ENCODE results near the gene TMEM120B.
A peak's percentile ranks its signal among the peaks of the same experiment; 100 is the strongest.
"Not testable (repeated sequence)": the region's sequence is repeated elsewhere in the genome, so short reads cannot be mapped to it uniquely, and the experiment has no call there.

TMEM120B gene

GRCh38 chr12:121689430-121689829 is 23.1 kb upstream of the TMEM120B start:
- no peak for DNase-seq
- Histone ChIP-seq H2BK120ac (ENCODE audit: low read depth, low read length) (no peak overlapping the region), H3K36me3 (ENCODE audit: control insufficient read depth, insufficient read depth, low read length) (no peaks in the 10 kb centered on the region), H3K4me2 (ENCODE audit: low read length) (no peak overlapping the region), H3K56ac (ENCODE audit: low read length) (no peak overlapping the region), H4K5ac (ENCODE audit: low read length) (no peak overlapping the region), H3K27ac (ENCODE audit: low read depth, low read length) (no peak overlapping the region), H3K9ac (ENCODE audit: low read length) (no peak overlapping the region), H3K79me1 (ENCODE audit: low read length) (no peaks in the 10 kb centered on the region), H2BK5ac (ENCODE audit: low read length) (no peak overlapping the region), H3K27me3 (ENCODE audit: insufficient read depth, low read length, poor library complexity) (no peaks in the 10 kb centered on the region), H2BK15ac (replicated peaks; ENCODE audit: low read depth) (no peak overlapping the region), H3K23ac (ENCODE audit: low read length) (no peak overlapping the region), H4K8ac (ENCODE audit: low read depth, low read length) (no peak overlapping the region), H3K4me3 (ENCODE audit: low read length) (no peak overlapping the region), H3K79me2 (ENCODE audit: control insufficient read depth, insufficient read depth, low read length) (no peaks in the 10 kb centered on the region), H3K4me1 (ENCODE audit: control insufficient read depth, low read depth, low read length) (no peaks in the 10 kb centered on the region), H3K4ac (ENCODE audit: low read depth, low read length) (no peak overlapping the region), H3K18ac (ENCODE audit: low read length) (no peak overlapping the region), H2AK5ac (ENCODE audit: low read length) (no peak overlapping the region)
- no CpG with 5 or more reads among the region's 2 CpGs for WGBS (ENCODE audit: extremely low coverage, insufficient coverage, low lambda C conversion rate)

- not testable (repeated sequence) for H4K5ac ChIP-seq (ENCODE audit: low read length); H3K4me1 ChIP-seq (ENCODE audit: control insufficient read depth, low read depth, low read length); H3K79me2 ChIP-seq (ENCODE audit: control insufficient read depth, insufficient read depth, low read length); H3K36me3 ChIP-seq (ENCODE audit: control insufficient read depth, insufficient read depth, low read length); H2BK120ac ChIP-seq (ENCODE audit: low read depth, low read length); H3K4me2 ChIP-seq (ENCODE audit: low read length); H3K9ac ChIP-seq (ENCODE audit: low read length); H3K4ac ChIP-seq (ENCODE audit: low read depth, low read length); H3K56ac ChIP-seq (ENCODE audit: low read length); H3K23ac ChIP-seq (ENCODE audit: low read length); H3K4me3 ChIP-seq (ENCODE audit: low read length); DNase-seq; H2BK5ac ChIP-seq (ENCODE audit: low read length); H2AK5ac ChIP-seq (ENCODE audit: low read length); H3K27ac ChIP-seq (ENCODE audit: low read depth, low read length); H3K18ac ChIP-seq (ENCODE audit: low read length); H4K8ac ChIP-seq (ENCODE audit: low read depth, low read length); H3K79me1 ChIP-seq (ENCODE audit: low read length); H3K27me3 ChIP-seq (ENCODE audit: insufficient read depth, low read length, poor library complexity); H2BK15ac ChIP-seq (replicated peaks; ENCODE audit: low read depth)
- no CpG with 5 or more reads among the region's 3 CpGs for WGBS (ENCODE audit: extremely low coverage, insufficient coverage, low lambda C conversion rate)
Observed at GRCh38 chr12:121692744-121693143, 19.8 kb upstream of the TMEM120B start.

GRCh38 chr12:121693155-121693687 is 19.3 kb upstream of the TMEM120B start:
- WGBS (ENCODE audit: extremely low coverage, insufficient coverage, low lambda C conversion rate) = no CpG with 5 or more reads among the region's 7 CpGs
- Histone ChIP-seq H2BK5ac (ENCODE audit: low read length) (no peak overlapping the region), H2BK120ac (ENCODE audit: low read depth, low read length) (no peak overlapping the region), H3K27ac (ENCODE audit: low read depth, low read length) (no peak overlapping the region), H3K4me2 (ENCODE audit: low read length) (no peak overlapping the region), H3K9ac (ENCODE audit: low read length) (no peak overlapping the region), H3K79me2 (ENCODE audit: control insufficient read depth, insufficient read depth, low read length) (no peaks in the 10 kb centered on the region), H3K27me3 (ENCODE audit: insufficient read depth, low read length, poor library complexity) (no peaks in the 10 kb centered on the region), H3K4me3 (ENCODE audit: low read length) (no peak overlapping the region), H4K8ac (ENCODE audit: low read depth, low read length) (no peak overlapping the region), H3K79me1 (ENCODE audit: low read length) (no peaks in the 10 kb centered on the region), H2BK15ac (replicated peaks; ENCODE audit: low read depth) (no peak overlapping the region), H3K36me3 (ENCODE audit: control insufficient read depth, insufficient read depth, low read length) (no peaks in the 10 kb centered on the region), H2AK5ac (ENCODE audit: low read length) (no peak overlapping the region), H3K4ac (ENCODE audit: low read depth, low read length) (no peak overlapping the region), H4K5ac (ENCODE audit: low read length) (no peak overlapping the region), H3K23ac (ENCODE audit: low read length) (no peak overlapping the region), H3K56ac (ENCODE audit: low read length) (no peak overlapping the region), H3K4me1 (ENCODE audit: control insufficient read depth, low read depth, low read length) (no peaks in the 10 kb centered on the region), H3K18ac (ENCODE audit: low read length) (no peak overlapping the region)
- DNase-seq = no peak

GRCh38 chr12:121697093-121697698 is 15.4 kb upstream of the TMEM120B start:
- no peak overlapping the region for H3K23ac ChIP-seq (ENCODE audit: low read length)

GRCh38 chr12:121697861-121698260 is 14.7 kb upstream of the TMEM120B start:
- WGBS (ENCODE audit: extremely low coverage, insufficient coverage, low lambda C conversion rate) = no CpG with 5 or more reads among the region's 6 CpGs
- H3K4ac ChIP-seq (ENCODE audit: low read depth, low read length); H2BK120ac ChIP-seq (ENCODE audit: low read depth, low read length); H3K79me2 ChIP-seq (ENCODE audit: control insufficient read depth, insufficient read depth, low read length); H3K18ac ChIP-seq (ENCODE audit: low read length); H3K56ac ChIP-seq (ENCODE audit: low read length); DNase-seq; H3K4me2 ChIP-seq (ENCODE audit: low read length); H3K9ac ChIP-seq (ENCODE audit: low read length); H3K4me1 ChIP-seq (ENCODE audit: control insufficient read depth, low read depth, low read length); H3K27ac ChIP-seq (ENCODE audit: low read depth, low read length); H2BK5ac ChIP-seq (ENCODE audit: low read length); H4K8ac ChIP-seq (ENCODE audit: low read depth, low read length); H3K79me1 ChIP-seq (ENCODE audit: low read length); H3K23ac ChIP-seq (ENCODE audit: low read length); H4K5ac ChIP-seq (ENCODE audit: low read length); H3K27me3 ChIP-seq (ENCODE audit: insufficient read depth, low read length, poor library complexity); H2BK15ac ChIP-seq (replicated peaks; ENCODE audit: low read depth); H3K4me3 ChIP-seq (ENCODE audit: low read length); H3K36me3 ChIP-seq (ENCODE audit: control insufficient read depth, insufficient read depth, low read length); H2AK5ac ChIP-seq (ENCODE audit: low read length): not testable (repeated sequence)

More at GRCh38 chr12:121697093-121697698, 15.4 kb upstream of the TMEM120B start:
- no peak for DNase-seq
- Histone ChIP-seq H2AK5ac (ENCODE audit: low read length) (no peak overlapping the region), H3K18ac (ENCODE audit: low read length) (no peak overlapping the region), H3K4me2 (ENCODE audit: low read length) (no peak overlapping the region), H4K8ac (ENCODE audit: low read depth, low read length) (peak overlapping the region; percentile 86), H3K4me1 (ENCODE audit: control insufficient read depth, low read depth, low read length) (no peaks in the 10 kb centered on the region), H3K27me3 (ENCODE audit: insufficient read depth, low read length, poor library complexity) (no peaks in the 10 kb centered on the region), H4K5ac (ENCODE audit: low read length) (no peak overlapping the region), H3K79me2 (ENCODE audit: control insufficient read depth, insufficient read depth, low read length) (no peaks in the 10 kb centered on the region), H2BK5ac (ENCODE audit: low read length) (no peak overlapping the region), H2BK15ac (replicated peaks; ENCODE audit: low read depth) (no peak overlapping the region), H3K9ac (ENCODE audit: low read length) (no peak overlapping the region), H3K36me3 (ENCODE audit: control insufficient read depth, insufficient read depth, low read length) (no peaks in the 10 kb centered on the region), H3K56ac (ENCODE audit: low read length) (no peak overlapping the region), H2BK120ac (ENCODE audit: low read depth, low read length) (no peak overlapping the region), H3K79me1 (ENCODE audit: low read length) (no peaks in the 10 kb centered on the region), H3K4ac (ENCODE audit: low read depth, low read length) (no peak overlapping the region), H3K27ac (ENCODE audit: low read depth, low read length) (no peak overlapping the region), H3K4me3 (ENCODE audit: low read length) (no peak overlapping the region)
- WGBS (ENCODE audit: extremely low coverage, insufficient coverage, low lambda C conversion rate) = no CpG with 5 or more reads among the region's 9 CpGs
